Body of pancreas (tissue), 4 donors: ENCODE results near the gene LRRC61.
"Not testable (repeated sequence)": the region's sequence is repeated elsewhere in the genome, so short reads cannot be mapped to it uniquely, and the experiment has no call there.

Experiments used
- CTCF ChIP-seq, 7 experiments: fragments of 450-650 bp in 4 of 7; fragments of 200-600 bp in 3 of 7; sonication (generic) in 3 of 7; IDR thresholded peaks; one replicate each; pipeline ENCODE4 v1.5.1; 2016 to 2019; ENCODE audit warnings: antibody characterized with exemption in 7 of 7
- POLR2A ChIP-seq, 3 donors: fragments of 450-650 bp; IDR thresholded peaks; one replicate each; pipeline ENCODE4 v1.6.1; 2016; ENCODE audit warnings: antibody characterized with exemption in 3 of 3, mild to moderate bottlenecking in 2 of 3

DNA sequence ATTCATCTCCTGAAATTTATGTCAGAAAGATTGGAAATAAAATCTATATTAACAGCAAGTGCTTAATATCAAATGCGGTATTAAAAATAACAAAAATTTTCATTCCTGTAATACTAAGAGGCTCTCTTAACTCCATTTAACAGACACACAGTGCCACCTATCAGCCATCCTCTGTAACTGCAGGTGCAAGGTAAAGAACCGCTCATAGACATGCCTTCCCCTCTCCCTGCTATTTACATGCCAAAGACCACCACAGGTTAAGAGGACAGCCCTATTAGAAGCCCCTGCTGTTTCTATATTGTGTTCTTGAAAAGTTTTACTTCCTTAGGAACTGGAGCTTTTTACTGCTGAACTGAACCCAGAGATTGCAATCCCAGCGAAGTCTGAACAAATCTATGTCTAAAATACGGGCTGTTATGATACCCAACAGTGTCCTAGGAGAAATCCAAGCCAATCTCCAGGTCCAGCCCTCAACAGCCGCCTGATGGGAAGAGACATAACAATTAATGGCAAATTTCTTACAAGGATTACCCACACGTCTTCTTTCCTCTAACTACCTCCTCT is 46.9 kb upstream of the LRRC61 start:
- peak in 6 of 7 experiments; percentile 53 to 82 (median 76) for TF ChIP-seq CTCF (IDR thresholded peaks at IDR 0.05)
- TF ChIP-seq POLR2A (IDR thresholded peaks at IDR 0.05), result not testable (repeated sequence)
